Measurements from ENCODE around the gene SNAPIN. TPM values are rescaled to one million over a fixed set of nuclear protein-coding genes. Genes with fewer than 3 reads are reported as not detected.
A peak's percentile ranks its signal among the peaks of the same experiment; 100 is the strongest.

SNAPIN gene
- polyA plus RNA-seq, 3 donors, result 30.7 to 141 (median 135) TPM

DNA sequence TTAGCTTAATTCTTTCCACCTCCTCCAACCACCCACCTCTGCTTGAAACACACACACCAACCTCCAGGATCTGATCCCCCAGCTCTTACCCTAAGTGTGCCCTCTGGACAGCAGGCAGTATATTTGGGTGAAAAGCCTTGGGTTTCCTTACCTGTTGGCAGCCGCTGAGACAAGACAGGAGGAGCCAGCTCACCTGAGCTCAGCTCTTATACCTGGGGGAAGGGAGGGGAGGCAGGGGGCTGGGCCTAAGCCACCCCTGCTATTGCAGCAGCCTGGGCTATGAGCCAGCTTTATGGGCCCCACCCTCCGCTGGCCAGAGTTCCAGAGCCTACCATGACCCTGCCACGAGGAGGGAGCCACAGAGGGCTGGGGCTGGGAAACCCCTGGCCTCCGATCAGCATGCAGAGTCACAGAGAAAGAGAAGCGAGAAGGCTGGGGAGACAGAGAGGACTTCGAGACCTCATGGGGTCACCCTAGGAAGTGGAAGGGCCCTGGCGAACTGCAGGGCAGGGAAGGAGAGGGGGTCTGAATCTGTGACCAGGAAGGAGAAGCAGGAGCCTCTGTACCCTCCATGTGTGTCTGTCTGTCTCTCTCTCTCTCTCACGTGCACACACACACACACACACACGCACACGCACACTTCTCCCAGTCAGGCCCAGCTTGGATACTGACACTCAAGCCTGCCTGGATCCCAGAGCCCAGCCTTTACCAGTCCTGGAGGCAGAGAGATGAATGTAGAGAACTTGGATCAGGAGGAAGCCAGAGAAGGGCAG lies 42.2 kb upstream of the SNAPIN start, which contains the start of gene S100A14:
Gene S100A14, minus strand, starts transcription at position 182 of the 773 bp plus-strand sequence. CDS start 467 bp downstream, outside the sequence.
- Histone ChIP-seq H3K4me2 (replicated peaks; ENCODE audit: extremely low read depth, low read length, poor library complexity, severe bottlenecking) (no peak within 1 kb of the TSS), H3K4me3 (replicated peaks in 1 of 3; ENCODE audit: low read depth in 2 of 3, low read length in 3 of 3) (no peak within 1 kb of the TSS), H4K20me1 (ENCODE audit: insufficient read depth, low read length) (no peaks in the 10 kb centered on the region), H3K9ac (ENCODE audit: insufficient read depth, low read length, poor library complexity, severe bottlenecking) (no peak within 1 kb of the TSS), H3K4me1 (ENCODE audit: control insufficient read depth in 1 of 2, insufficient read depth in 2 of 2, low read length in 2 of 2) (peaks cover 18 to 26% of the 10 kb centered on the region in 2 donors), H2AFZ (ENCODE audit: insufficient read depth, low read depth, low read length, poor library complexity, severe bottlenecking) (peak within 1 kb of the TSS; percentile 47), H3K79me2 (ENCODE audit: insufficient read depth, low read length) (no peaks in the 10 kb centered on the region), H3K27ac (ENCODE audit: low read depth in 1 of 2, low read length in 2 of 2) (no peak within 1 kb of the TSS), H3K9me3 (replicated peaks in 1 of 2; ENCODE audit: control insufficient read depth in 1 of 2, insufficient read depth in 1 of 2, low read length in 2 of 2) (peaks cover 0 to 4% of the 10 kb centered on the region in 2 donors), H3K27me3 (ENCODE audit: control insufficient read depth in 2 of 2, insufficient read depth in 2 of 2, low read length in 2 of 2) (no peaks in the 10 kb centered on the region), H3K36me3 (replicated peaks in 1 of 2; ENCODE audit: control insufficient read depth in 1 of 2, insufficient read depth in 2 of 2, low read length in 2 of 2) (no peaks in the 10 kb centered on the region)
- Mint-ChIP-seq H3K27ac (peak within 1 kb of the TSS in 2 of 7 donors; percentile 43 to 63), H3K4me1 (peaks cover 19% of the 10 kb centered on the region), H3K27me3 (ENCODE audit: low read depth in 3 of 3) (peaks cover 0 to 2% (median 2%) of the 10 kb centered on the region in 3 donors), H3K9me3 (peaks cover 0 to 9% (median 4%) of the 10 kb centered on the region in 7 donors), H3K36me3 (peaks cover 0 to 6% of the 10 kb centered on the region in 2 donors), H3K4me3 (peak within 1 kb of the TSS in 1 of 2 donors; percentile 24)
- WGBS (ENCODE audit: insufficient coverage), result 59% methylated on average over 4 of the region's 10 CpGs
- intact Hi-C loops (cut with micrococcal nuclease), result loop anchor here in 1 of 2 donors (5.0 kb wide), 1 partner anchor 104 kb away; no protein-coding TSS in a partner anchor
- TF ChIP-seq CTCF (IDR thresholded peaks at IDR 0.05), result no peak
- peak in 1 of 3 donors; percentile 46 for DNase-seq

DNA sequence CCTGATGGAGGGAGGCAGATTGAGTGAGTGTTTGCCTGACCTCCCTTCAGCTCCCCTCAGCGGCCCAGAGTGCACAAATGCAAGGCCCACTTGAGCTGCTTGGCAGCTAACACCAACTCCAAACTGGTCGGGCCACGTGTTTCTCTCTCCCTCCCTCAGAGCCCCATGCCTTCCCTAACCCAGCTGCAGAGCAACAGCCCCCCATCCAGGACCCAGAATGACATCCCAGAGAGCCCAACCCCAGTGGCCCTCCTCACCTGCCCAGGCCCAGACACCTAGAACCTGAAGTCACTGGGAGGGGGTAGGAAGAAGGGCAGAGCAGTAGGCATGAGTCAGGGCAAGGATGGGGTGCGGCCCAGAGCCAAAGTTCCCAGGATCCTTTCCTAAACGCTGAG lies 41.6 kb upstream of the SNAPIN start:
- H3K79me2 ChIP-seq (ENCODE audit: insufficient read depth, low read length), result no peaks in the 10 kb centered on the region
- no peak for DNase-seq
- peak overlapping the region; percentile 47 for H2AFZ ChIP-seq (ENCODE audit: insufficient read depth, low read depth, low read length, poor library complexity, severe bottlenecking)
- Mint-ChIP-seq H3K4me3 (no peak overlapping the region), H3K27ac (no peak overlapping the region), H3K9me3 (peaks cover 0 to 9% (median 4%) of the 10 kb centered on the region in 7 donors), H3K4me1 (peaks cover 14% of the 10 kb centered on the region), H3K36me3 (peaks cover 0 to 6% of the 10 kb centered on the region in 2 donors), H3K27me3 (ENCODE audit: low read depth in 3 of 3) (peaks cover 0 to 2% (median 2%) of the 10 kb centered on the region in 3 donors)
- peaks cover 0 to 4% of the 10 kb centered on the region in 2 donors for H3K9me3 ChIP-seq (replicated peaks in 1 of 2; ENCODE audit: control insufficient read depth in 1 of 2, insufficient read depth in 1 of 2, low read length in 2 of 2)
- no peaks in the 10 kb centered on the region for H4K20me1 ChIP-seq (ENCODE audit: insufficient read depth, low read length)
- no peak overlapping the region for H3K4me3 ChIP-seq (replicated peaks in 1 of 3; ENCODE audit: low read depth in 2 of 3, low read length in 3 of 3)
- WGBS (ENCODE audit: insufficient coverage), result 89% methylated on average over 4 of the region's 5 CpGs
- no peak overlapping the region for H3K9ac ChIP-seq (ENCODE audit: insufficient read depth, low read length, poor library complexity, severe bottlenecking)
- no peak overlapping the region for H3K4me2 ChIP-seq (replicated peaks; ENCODE audit: extremely low read depth, low read length, poor library complexity, severe bottlenecking)
- H3K4me1 ChIP-seq (ENCODE audit: control insufficient read depth in 1 of 2, insufficient read depth in 2 of 2, low read length in 2 of 2), result peaks cover 17 to 21% of the 10 kb centered on the region in 2 donors
- no peak for TF ChIP-seq CTCF (IDR thresholded peaks at IDR 0.05)
- no peaks in the 10 kb centered on the region for H3K27me3 ChIP-seq (ENCODE audit: control insufficient read depth in 2 of 2, insufficient read depth in 2 of 2, low read length in 2 of 2)
- no peak overlapping the region for H3K27ac ChIP-seq (ENCODE audit: low read depth in 1 of 2, low read length in 2 of 2)
- intact Hi-C loops (cut with micrococcal nuclease), result loop anchor here in 1 of 2 donors (5.0 kb wide), 1 partner anchor 105 kb away; no protein-coding TSS in a partner anchor
- H3K36me3 ChIP-seq (replicated peaks in 1 of 2; ENCODE audit: control insufficient read depth in 1 of 2, insufficient read depth in 2 of 2, low read length in 2 of 2), result no peaks in the 10 kb centered on the region
